AG09309 (cell line): Measurements from ENCODE around the gene RLF.

Experiments used
- DNase-seq: peaks from one replicate; pipeline ENCODE4 v3.0.0-alpha.2; 2010; ENCODE audit warnings: low read depth
- H3K4me3 ChIP-seq: 2 replicates; pipeline ENCODE4 v1.5.1; 2011; ENCODE audit warnings: mild to moderate bottlenecking, low read depth, low read length, moderate library complexity; ENCODE audit not compliant: control insufficient read depth
- TF ChIP-seq, protein P1 (sequence below): IDR thresholded peaks from 2 replicates; pipeline ENCODE4 v1.5.1; 2011; ENCODE audit warnings: mild to moderate bottlenecking, low read depth, low read length, inconsistent platforms; ENCODE audit not compliant: insufficient read depth, control insufficient read depth; ENCODE audit errors: missing control alignments

RLF gene, protein sequence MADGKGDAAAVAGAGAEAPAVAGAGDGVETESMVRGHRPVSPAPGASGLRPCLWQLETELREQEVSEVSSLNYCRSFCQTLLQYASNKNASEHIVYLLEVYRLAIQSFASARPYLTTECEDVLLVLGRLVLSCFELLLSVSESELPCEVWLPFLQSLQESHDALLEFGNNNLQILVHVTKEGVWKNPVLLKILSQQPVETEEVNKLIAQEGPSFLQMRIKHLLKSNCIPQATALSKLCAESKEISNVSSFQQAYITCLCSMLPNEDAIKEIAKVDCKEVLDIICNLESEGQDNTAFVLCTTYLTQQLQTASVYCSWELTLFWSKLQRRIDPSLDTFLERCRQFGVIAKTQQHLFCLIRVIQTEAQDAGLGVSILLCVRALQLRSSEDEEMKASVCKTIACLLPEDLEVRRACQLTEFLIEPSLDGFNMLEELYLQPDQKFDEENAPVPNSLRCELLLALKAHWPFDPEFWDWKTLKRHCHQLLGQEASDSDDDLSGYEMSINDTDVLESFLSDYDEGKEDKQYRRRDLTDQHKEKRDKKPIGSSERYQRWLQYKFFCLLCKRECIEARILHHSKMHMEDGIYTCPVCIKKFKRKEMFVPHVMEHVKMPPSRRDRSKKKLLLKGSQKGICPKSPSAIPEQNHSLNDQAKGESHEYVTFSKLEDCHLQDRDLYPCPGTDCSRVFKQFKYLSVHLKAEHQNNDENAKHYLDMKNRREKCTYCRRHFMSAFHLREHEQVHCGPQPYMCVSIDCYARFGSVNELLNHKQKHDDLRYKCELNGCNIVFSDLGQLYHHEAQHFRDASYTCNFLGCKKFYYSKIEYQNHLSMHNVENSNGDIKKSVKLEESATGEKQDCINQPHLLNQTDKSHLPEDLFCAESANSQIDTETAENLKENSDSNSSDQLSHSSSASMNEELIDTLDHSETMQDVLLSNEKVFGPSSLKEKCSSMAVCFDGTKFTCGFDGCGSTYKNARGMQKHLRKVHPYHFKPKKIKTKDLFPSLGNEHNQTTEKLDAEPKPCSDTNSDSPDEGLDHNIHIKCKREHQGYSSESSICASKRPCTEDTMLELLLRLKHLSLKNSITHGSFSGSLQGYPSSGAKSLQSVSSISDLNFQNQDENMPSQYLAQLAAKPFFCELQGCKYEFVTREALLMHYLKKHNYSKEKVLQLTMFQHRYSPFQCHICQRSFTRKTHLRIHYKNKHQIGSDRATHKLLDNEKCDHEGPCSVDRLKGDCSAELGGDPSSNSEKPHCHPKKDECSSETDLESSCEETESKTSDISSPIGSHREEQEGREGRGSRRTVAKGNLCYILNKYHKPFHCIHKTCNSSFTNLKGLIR (N-terminal part only)

DNA sequence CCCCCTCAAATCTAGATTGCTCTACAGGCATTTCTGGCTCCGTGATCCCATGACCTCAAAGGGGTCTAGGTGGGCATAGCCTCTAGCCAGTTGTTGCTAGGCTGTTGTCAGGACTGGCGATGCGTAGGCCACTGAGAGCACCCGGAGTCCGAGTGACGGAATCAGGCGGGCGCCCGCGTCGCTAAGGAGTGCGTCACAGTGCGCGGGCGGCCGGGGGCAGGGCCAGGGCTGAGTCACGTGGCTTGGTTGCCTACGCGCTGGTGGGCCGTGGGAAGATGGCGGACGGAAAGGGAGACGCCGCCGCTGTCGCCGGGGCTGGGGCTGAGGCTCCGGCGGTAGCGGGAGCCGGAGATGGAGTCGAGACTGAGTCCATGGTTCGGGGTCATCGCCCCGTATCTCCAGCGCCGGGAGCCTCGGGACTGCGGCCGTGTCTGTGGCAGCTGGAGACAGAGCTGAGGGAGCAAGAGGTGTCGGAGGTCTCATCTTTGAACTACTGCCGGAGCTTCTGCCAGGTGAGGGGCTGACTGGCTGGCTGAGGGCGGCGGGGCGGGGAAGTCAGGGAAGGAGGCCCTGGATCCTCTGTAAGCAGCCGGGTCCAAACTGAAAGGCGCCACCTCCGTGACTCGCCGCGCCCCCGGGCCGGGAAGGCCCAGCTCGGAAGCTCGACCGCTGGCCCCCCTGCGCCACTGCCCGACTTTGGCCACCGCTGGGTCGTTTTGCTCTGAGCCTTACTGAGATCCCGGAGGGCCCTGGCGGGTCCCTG, at the start of gene RLF:
TSS of gene RLF (plus strand) at position 263 of the 763 bp plus-strand sequence. CDS start at position 276, 13 bp downstream.
- TF ChIP-seq, protein P1, sequence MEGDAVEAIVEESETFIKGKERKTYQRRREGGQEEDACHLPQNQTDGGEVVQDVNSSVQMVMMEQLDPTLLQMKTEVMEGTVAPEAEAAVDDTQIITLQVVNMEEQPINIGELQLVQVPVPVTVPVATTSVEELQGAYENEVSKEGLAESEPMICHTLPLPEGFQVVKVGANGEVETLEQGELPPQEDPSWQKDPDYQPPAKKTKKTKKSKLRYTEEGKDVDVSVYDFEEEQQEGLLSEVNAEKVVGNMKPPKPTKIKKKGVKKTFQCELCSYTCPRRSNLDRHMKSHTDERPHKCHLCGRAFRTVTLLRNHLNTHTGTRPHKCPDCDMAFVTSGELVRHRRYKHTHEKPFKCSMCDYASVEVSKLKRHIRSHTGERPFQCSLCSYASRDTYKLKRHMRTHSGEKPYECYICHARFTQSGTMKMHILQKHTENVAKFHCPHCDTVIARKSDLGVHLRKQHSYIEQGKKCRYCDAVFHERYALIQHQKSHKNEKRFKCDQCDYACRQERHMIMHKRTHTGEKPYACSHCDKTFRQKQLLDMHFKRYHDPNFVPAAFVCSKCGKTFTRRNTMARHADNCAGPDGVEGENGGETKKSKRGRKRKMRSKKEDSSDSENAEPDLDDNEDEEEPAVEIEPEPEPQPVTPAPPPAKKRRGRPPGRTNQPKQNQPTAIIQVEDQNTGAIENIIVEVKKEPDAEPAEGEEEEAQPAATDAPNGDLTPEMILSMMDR, result no peak

DNA sequence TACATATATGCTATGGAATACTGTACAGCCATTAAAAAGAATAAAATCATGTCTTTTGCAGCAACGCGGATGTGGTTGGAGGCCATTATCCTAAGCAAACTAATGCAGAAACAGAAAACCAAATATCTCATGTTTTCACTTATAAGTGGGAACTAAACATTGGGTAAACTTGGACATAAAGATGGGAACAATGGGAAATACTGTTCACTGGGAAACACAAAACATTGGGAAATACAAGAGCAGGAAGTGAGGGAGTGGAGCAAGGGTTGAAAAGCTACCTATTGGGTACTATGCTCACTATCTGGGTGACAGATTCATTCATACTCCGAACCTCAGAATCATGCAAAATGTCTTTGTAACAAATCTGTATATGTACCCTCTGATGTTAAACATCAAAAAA, 46.8 kb upstream of the RLF start:
- DNase-seq, result no peak
- no peak overlapping the region for H3K4me3 ChIP-seq
- TF ChIP-seq, protein P1, result no peak

More for the DNA sequence above, at the start of gene RLF:
- peak within 1 kb of the TSS; percentile 69 for H3K4me3 ChIP-seq
- DNase-seq, result peak; percentile 68

DNA sequence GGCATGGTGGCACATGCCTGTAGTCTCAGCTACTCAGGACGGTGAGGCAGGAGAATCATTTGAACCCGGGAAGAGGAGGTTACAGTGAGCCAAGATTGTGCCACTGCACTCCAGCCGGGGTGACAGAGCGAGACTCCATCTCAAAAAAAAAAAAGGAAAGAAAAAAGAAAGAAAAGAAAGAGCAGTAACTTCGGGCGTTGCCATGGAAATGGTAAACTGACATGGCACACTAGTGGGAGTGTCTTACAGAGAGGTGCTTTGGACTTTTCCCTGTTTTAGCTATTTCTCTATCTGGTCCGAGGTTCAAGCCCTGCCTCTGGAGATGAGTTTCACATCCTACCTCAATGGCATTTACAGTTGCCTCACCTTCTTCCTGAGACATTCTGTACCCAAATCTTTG, 41.1 kb upstream of the RLF start:
- DNase-seq, result no peak

DNA sequence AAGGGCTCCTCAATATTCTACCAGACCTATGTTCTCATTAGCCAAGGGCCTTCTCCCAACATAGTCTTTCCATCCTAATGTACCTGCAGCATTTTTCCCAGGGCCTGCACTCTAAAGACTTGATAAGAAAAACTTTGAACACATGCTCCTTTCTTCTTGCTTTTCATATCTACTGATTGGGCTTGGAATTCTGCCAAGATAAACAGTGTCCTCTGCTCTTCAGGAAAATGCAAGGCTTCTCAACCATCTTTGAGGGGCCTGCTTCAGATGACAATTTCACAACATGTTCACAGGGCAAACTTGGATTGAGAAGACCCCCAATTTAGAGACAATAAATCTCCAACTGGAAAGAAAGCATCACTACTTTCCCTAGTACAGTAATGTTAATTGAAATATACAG, 38.3 kb upstream of the RLF start:
- TF ChIP-seq, protein P1, result no peak
- no peak overlapping the region for H3K4me3 ChIP-seq
- DNase-seq, result no peak

More for the DNA sequence above, 41.1 kb upstream of the RLF start:
- no peak overlapping the region for H3K4me3 ChIP-seq
- TF ChIP-seq, protein P1, result no peak

DNA sequence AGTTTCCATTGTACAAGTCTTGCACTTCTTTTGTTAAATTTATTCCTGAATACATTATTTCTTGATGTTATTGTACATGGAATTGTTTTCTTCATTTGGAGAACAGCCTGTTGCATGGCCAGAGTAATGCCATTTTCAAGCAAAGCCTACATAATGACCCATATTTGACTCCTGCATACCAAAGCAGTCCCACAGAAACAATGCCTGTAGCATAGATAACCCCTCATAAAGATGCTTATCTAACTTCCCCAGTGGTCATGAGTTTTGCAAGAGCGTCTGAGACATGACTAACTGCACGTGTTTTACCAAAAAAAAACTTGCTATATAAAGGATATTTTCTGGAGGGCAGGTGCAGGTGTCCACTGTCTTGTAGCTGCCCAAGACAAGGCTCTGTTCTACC, 30.3 kb upstream of the RLF start:
- TF ChIP-seq, protein P1, result no peak
- DNase-seq, result peak; percentile 18

More for the DNA sequence above, 30.3 kb upstream of the RLF start:
- no peak overlapping the region for H3K4me3 ChIP-seq
